Vagina (tissue), 2 donors: Measurements from ENCODE around the gene HECTD2. TPM values are rescaled to one million over a fixed set of nuclear protein-coding genes. Genes with fewer than 3 reads are reported as not detected.
"Not testable (repeated sequence)": the region's sequence is repeated elsewhere in the genome, so short reads cannot be mapped to it uniquely, and the experiment has no call there.

Source experiments
- DNase-seq, 2 donors: peaks; one replicate each; pipeline ENCODE4 v3.0.0-alpha.2; 2017; ENCODE audit errors: extremely low spot score in 2 of 2
- H3K27ac ChIP-seq: fragments of 200-600 bp; sonication (generic); one replicate; pipeline ENCODE4 v1.5.1; 2019
- H3K27me3 ChIP-seq: fragments of 200-600 bp; sonication (generic); one replicate; pipeline ENCODE4 v1.5.1; 2019
- H3K36me3 ChIP-seq, 2 donors: fragments of 200-600 bp; sonication (generic); one replicate each; pipeline ENCODE4 v1.5.1; 2017 to 2019
- H3K4me1 ChIP-seq: fragments of 200-600 bp; sonication (generic); one replicate; pipeline ENCODE4 v1.5.1; 2019
- H3K4me3 ChIP-seq, 2 donors: fragments of 200-600 bp; sonication (generic); 1 replicate in 1 of 2; 2 replicates in 1 of 2; pipeline ENCODE4 v1.5.1; 2016 to 2019
- H3K9me3 ChIP-seq: fragments of 200-600 bp; sonication (generic); one replicate; pipeline ENCODE4 v1.5.1; 2019
- POLR2A ChIP-seq, 2 donors: fragments of 450-650 bp; IDR thresholded peaks; one replicate each; pipeline ENCODE4 v1.6.1; 2017; ENCODE audit warnings: antibody characterized with exemption in 2 of 2, mild to moderate bottlenecking in 2 of 2, moderate library complexity in 2 of 2
- POLR2AphosphoS5 ChIP-seq, 2 donors: sonication (generic); formaldehyde crosslinking; IDR thresholded peaks; one replicate each; pipeline ENCODE4 v1.9.0; 2017; ENCODE audit warnings: antibody characterized with exemption in 2 of 2, mild to moderate bottlenecking in 2 of 2, low read depth in 1 of 2; ENCODE audit not compliant: insufficient read depth in 1 of 2
- intact Hi-C: fragments of 100-400 bp; cut with DNase I; formaldehyde crosslinking; loops from one replicate; pipeline ENCODE4 v1.15.1; 2023
- total RNA-seq: library from RNA; depleted of rRNA; stranded (reverse); fragments of >200 nt; gene quantifications from one replicate; pipeline ENCODE4 v1.2.3, GENCODE V29; 2016
- TF ChIP-seq, protein P1 (sequence below), 3 experiments: fragments of 450-650 bp in 2 of 3; fragments of 200-600 bp in 1 of 3; sonication (generic) in 1 of 3; IDR thresholded peaks; one replicate each; pipeline ENCODE4 v1.5.1; 2017 to 2019; ENCODE audit warnings: antibody characterized with exemption in 3 of 3, mild to moderate bottlenecking in 2 of 3, moderate library complexity in 2 of 3

The HECTD2 gene
- total RNA-seq, 1 donor from 2014 or later, result 13.3 TPM

DNA sequence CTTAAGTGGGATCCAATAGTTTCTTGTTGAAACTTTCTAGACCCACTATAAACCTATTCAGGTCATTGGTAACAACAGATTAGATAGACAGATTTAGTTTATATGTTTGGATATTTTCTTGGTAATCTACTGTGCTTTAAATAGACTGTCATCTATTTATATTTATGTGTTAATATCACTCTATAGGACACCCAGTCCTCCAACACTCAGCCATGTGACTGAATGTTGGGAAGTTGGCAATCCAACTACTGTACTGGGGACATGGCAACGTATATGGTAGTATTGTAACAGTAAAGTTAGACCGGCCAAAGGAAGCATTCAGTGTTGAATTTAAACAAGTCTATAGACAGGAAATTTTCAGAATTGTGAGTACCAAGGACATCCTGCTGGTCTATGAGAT lies 42.6 kb upstream of the HECTD2 start:
- Histone ChIP-seq H3K36me3 (no peaks in the 10 kb centered on the region), H3K4me3 (no peak overlapping the region), H3K27me3 (no peaks in the 10 kb centered on the region), H3K4me1 (no peaks in the 10 kb centered on the region), H3K9me3 (no peaks in the 10 kb centered on the region), H3K27ac (no peak overlapping the region)
- intact Hi-C loops, result no loop called here
- DNase-seq, result no peak
- TF ChIP-seq, protein P1, sequence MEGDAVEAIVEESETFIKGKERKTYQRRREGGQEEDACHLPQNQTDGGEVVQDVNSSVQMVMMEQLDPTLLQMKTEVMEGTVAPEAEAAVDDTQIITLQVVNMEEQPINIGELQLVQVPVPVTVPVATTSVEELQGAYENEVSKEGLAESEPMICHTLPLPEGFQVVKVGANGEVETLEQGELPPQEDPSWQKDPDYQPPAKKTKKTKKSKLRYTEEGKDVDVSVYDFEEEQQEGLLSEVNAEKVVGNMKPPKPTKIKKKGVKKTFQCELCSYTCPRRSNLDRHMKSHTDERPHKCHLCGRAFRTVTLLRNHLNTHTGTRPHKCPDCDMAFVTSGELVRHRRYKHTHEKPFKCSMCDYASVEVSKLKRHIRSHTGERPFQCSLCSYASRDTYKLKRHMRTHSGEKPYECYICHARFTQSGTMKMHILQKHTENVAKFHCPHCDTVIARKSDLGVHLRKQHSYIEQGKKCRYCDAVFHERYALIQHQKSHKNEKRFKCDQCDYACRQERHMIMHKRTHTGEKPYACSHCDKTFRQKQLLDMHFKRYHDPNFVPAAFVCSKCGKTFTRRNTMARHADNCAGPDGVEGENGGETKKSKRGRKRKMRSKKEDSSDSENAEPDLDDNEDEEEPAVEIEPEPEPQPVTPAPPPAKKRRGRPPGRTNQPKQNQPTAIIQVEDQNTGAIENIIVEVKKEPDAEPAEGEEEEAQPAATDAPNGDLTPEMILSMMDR (IDR thresholded peaks at IDR 0.05), result no peak
- no peak for TF ChIP-seq POLR2AphosphoS5 (IDR thresholded peaks at IDR 0.05; ENCODE audit: insufficient read depth in 1 of 2, low read depth in 1 of 2)
- no peak for TF ChIP-seq POLR2A (IDR thresholded peaks at IDR 0.05)

DNA sequence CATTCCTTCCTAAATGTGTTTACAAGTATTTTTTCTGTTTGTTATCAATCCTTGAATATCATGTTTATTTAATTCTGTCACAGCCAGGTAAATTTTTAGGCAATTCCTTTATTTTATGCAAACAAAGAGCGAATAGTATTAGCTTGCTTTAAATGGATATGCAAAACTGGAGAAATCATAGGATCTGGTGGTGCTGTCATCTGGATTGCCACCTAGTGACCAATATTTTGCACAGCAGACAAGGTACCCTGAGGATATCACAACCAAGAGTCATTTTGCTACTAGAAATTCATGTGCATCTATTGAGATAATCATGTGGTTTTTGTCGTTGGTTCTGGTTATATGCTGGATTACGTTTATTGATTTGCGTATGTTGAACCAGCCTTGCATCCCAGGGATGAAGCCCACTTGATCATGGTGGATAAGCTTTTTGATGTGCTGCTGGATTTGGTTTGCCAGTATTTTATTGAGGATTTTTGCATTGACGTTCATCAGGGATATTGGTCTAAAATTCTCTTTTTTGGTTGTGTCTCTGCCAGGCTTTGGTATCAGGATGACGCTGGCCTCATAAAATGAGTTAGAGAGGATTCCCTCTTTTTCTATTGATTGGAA lies 40.1 kb upstream of the HECTD2 start:
- intact Hi-C loops, DNase-seq, H3K27ac ChIP-seq, H3K27me3 ChIP-seq, H3K36me3 ChIP-seq, H3K4me1 ChIP-seq, H3K4me3 ChIP-seq, H3K9me3 ChIP-seq: not testable (repeated sequence)

DNA sequence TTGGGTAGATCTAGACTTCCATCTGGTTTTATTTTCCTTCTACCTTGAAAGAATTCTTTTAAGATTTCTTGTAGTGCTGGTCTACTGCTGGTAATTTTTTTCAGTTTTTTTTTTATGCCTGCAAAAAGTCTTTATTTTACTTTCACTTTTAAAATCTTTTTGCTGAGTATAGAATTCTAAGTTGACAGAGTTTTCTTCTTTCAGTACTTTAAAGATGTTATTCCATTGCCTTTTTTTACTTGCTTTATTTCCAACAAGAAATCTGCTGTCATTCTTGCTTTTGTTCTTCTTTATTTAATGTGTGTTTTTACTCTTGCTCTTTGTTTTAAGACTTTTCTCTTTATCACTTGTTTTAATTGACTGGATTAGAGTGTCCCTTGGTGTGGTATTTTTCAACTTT lies 36.1 kb upstream of the HECTD2 start:
- no peak overlapping the region for H3K4me3 ChIP-seq
- H3K9me3 ChIP-seq, result peaks cover 3% of the 10 kb centered on the region
- no peaks in the 10 kb centered on the region for H3K4me1 ChIP-seq
- intact Hi-C loops, result no loop called here
- no peak for DNase-seq
- H3K27ac ChIP-seq, result no peak overlapping the region
- no peaks in the 10 kb centered on the region for H3K36me3 ChIP-seq
- TF ChIP-seq, protein P1 (IDR thresholded peaks at IDR 0.05), result no peak
- TF ChIP-seq POLR2A (IDR thresholded peaks at IDR 0.05) (no peak), POLR2AphosphoS5 (IDR thresholded peaks at IDR 0.05; ENCODE audit: insufficient read depth in 1 of 2, low read depth in 1 of 2) (no peak)
- H3K27me3 ChIP-seq, result no peaks in the 10 kb centered on the region

DNA sequence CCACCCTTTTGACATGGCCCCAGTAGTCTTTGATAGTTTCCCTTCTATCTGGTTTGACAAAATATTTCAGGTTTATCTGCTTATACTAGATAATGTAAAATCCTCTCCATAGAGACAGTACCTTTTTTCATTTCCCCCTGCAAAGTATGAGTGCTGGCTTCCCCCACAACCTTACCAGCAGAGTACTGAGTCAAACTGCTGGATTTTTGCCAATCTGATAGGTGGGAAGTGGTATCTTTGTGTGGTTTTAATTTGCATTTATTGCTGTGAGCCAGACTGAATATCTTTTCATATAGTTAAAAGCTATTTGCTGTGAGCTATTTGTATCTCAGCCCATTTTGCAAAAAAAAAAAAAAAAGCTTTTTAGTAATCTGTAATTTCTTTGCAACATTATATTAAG lies 32.1 kb upstream of the HECTD2 start:
- no peak for TF ChIP-seq POLR2AphosphoS5 (IDR thresholded peaks at IDR 0.05; ENCODE audit: insufficient read depth in 1 of 2, low read depth in 1 of 2)
- intact Hi-C loops, result no loop called here
- DNase-seq, result no peak
- Histone ChIP-seq H3K4me1 (no peaks in the 10 kb centered on the region), H3K36me3 (no peaks in the 10 kb centered on the region), H3K27me3 (no peaks in the 10 kb centered on the region), H3K4me3 (no peak overlapping the region), H3K9me3 (peaks cover 3% of the 10 kb centered on the region), H3K27ac (no peak overlapping the region)

DNA sequence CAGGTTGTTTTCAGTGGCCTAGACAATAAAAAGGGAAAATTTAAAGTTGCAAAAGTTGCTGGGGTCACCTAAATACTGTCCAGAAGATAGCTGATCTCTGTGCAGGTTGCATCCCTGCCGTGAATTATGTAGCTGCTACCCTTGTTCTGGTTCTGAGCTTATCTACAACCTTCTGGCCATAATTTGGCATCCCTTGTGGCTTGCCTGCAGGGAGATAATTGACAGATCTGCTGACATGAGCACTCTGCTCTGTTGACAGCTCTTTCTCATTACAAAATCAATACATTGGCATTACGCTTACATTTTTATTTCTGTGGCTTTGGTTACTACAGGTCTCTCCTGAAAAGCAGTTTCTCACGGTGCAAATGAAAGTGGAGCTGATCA lies 29.3 kb upstream of the HECTD2 start:
- H3K36me3 ChIP-seq, result no peaks in the 10 kb centered on the region
- no peaks in the 10 kb centered on the region for H3K9me3 ChIP-seq
- TF ChIP-seq POLR2A (IDR thresholded peaks at IDR 0.05), result no peak
- TF ChIP-seq, protein P1 (IDR thresholded peaks at IDR 0.05), result no peak
- no peak overlapping the region for H3K27ac ChIP-seq
- no peak overlapping the region for H3K4me3 ChIP-seq
- no peaks in the 10 kb centered on the region for H3K4me1 ChIP-seq
- intact Hi-C loops, result no loop called here
- no peak for DNase-seq
- no peaks in the 10 kb centered on the region for H3K27me3 ChIP-seq

DNA sequence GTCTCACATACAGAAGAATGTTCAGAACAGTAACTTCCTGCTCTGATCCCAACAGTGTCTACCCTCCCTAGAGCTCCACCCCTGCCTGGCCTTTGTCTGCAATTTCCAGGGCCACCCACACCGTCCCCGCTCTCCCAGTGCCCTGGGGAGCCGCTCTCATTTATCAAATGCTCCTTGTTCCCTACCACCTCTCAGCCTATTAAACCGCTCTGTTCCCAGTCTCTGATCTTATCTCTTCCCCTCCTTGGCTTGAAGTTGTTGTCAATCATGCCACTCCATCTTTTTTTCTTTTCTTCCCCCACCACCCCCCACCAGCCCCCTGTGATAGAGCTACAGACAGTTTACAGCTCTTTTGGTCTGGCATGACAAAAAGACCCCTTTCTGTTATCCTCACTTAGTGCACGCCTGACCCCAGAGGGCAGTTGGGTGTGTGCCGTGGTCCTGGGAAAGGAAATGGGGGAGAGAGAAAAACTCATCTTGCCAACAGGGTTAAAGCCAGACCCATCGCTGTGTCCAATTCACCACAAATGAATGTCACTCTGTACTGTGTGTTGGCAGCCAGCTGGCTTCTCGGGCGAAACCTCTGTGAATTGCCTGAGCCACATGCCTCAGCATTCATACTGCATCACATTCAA lies 28.8 kb upstream of the HECTD2 start:
- Histone ChIP-seq H3K4me1 (no peaks in the 10 kb centered on the region), H3K36me3 (no peaks in the 10 kb centered on the region), H3K4me3 (no peak overlapping the region), H3K27me3 (no peaks in the 10 kb centered on the region), H3K9me3 (no peaks in the 10 kb centered on the region), H3K27ac (no peak overlapping the region)
- no peak for DNase-seq
- TF ChIP-seq POLR2A (IDR thresholded peaks at IDR 0.05) (no peak), POLR2AphosphoS5 (IDR thresholded peaks at IDR 0.05; ENCODE audit: insufficient read depth in 1 of 2, low read depth in 1 of 2) (no peak)
- TF ChIP-seq, protein P1 (IDR thresholded peaks at IDR 0.05), result no peak
- intact Hi-C loops, result no loop called here
